ENCODE measurements around the gene LRRC32.

Gene LRRC32

GRCh38 chr11:76703707-76704106 is 33.2 kb upstream of the LRRC32 start:
- Histone ChIP-seq H3K36me3 (no peaks in the 10 kb centered on the region), H3K4me1 (ENCODE audit: control insufficient read depth in 1 of 2, insufficient read depth in 1 of 2, low read depth in 1 of 2, low read length in 1 of 2) (no peaks in the 10 kb centered on the region), H3K27ac (no peak overlapping the region), H3K9me3 (no peaks in the 10 kb centered on the region), H3K4me3 (ENCODE audit: low read depth in 1 of 2, low read length in 1 of 2) (no peak overlapping the region), H3K27me3 (peaks cover 23% of the 10 kb centered on the region)
- TF ChIP-seq, protein P1, sequence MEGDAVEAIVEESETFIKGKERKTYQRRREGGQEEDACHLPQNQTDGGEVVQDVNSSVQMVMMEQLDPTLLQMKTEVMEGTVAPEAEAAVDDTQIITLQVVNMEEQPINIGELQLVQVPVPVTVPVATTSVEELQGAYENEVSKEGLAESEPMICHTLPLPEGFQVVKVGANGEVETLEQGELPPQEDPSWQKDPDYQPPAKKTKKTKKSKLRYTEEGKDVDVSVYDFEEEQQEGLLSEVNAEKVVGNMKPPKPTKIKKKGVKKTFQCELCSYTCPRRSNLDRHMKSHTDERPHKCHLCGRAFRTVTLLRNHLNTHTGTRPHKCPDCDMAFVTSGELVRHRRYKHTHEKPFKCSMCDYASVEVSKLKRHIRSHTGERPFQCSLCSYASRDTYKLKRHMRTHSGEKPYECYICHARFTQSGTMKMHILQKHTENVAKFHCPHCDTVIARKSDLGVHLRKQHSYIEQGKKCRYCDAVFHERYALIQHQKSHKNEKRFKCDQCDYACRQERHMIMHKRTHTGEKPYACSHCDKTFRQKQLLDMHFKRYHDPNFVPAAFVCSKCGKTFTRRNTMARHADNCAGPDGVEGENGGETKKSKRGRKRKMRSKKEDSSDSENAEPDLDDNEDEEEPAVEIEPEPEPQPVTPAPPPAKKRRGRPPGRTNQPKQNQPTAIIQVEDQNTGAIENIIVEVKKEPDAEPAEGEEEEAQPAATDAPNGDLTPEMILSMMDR (IDR thresholded peaks at IDR 0.05), result no peak

- Histone ChIP-seq H3K36me3 (no peaks in the 10 kb centered on the region), H3K27me3 (peaks cover 23% of the 10 kb centered on the region), H3K4me1 (ENCODE audit: control insufficient read depth in 1 of 2, insufficient read depth in 1 of 2, low read depth in 1 of 2, low read length in 1 of 2) (no peaks in the 10 kb centered on the region), H3K27ac (no peak overlapping the region), H3K9me3 (no peaks in the 10 kb centered on the region), H3K4me3 (ENCODE audit: low read depth in 1 of 2, low read length in 1 of 2) (no peak overlapping the region)
- TF ChIP-seq, protein P1 (IDR thresholded peaks at IDR 0.05), result no peak
Observed at GRCh38 chr11:76702336-76703128, 32.0 kb upstream of the LRRC32 start.

DNA sequence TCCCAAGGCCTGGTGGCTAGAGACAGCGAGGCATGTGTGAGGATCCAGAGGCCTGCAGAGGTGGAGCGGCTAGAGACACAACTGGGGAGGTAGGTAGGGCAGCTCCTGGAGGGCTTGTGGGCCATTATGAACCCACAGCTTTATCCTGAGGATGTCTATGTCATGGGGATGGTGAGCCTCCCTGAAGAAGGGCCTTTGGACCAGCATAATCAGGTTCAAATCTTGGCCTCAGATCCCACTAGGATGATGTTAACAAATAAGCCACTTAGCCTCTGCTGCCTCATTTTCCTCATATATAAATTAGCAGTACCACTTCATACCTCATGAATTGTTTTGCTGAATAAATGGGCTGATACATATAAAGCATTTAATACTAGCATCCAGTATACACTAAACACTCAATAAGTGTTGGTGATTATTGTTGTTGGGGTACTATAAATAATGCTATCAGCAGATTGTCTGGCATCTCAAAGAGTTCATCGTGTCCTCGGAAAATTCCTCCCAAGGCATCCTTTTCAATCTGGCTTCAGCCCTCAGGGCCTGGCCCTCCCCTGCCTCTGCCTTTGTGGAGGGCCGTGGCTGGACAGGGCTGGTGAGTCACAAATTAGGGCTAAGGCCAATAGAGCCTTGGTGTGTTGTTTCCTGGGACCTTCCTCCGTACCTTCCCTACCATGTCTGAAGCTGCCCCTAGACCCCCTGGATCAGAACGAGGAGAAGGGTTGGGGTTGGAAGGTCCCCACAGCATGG is 30.9 kb upstream of the LRRC32 start:
- H3K9me3 ChIP-seq, result no peaks in the 10 kb centered on the region
- peaks cover 23% of the 10 kb centered on the region for H3K27me3 ChIP-seq
- no peak overlapping the region for H3K4me3 ChIP-seq (ENCODE audit: low read depth in 1 of 2, low read length in 1 of 2)
- TF ChIP-seq, protein P1 (IDR thresholded peaks at IDR 0.05), result no peak
- H3K36me3 ChIP-seq, result no peaks in the 10 kb centered on the region
- H3K4me1 ChIP-seq (ENCODE audit: control insufficient read depth in 1 of 2, insufficient read depth in 1 of 2, low read depth in 1 of 2, low read length in 1 of 2), result no peaks in the 10 kb centered on the region
- H3K27ac ChIP-seq, result no peak overlapping the region

DNA sequence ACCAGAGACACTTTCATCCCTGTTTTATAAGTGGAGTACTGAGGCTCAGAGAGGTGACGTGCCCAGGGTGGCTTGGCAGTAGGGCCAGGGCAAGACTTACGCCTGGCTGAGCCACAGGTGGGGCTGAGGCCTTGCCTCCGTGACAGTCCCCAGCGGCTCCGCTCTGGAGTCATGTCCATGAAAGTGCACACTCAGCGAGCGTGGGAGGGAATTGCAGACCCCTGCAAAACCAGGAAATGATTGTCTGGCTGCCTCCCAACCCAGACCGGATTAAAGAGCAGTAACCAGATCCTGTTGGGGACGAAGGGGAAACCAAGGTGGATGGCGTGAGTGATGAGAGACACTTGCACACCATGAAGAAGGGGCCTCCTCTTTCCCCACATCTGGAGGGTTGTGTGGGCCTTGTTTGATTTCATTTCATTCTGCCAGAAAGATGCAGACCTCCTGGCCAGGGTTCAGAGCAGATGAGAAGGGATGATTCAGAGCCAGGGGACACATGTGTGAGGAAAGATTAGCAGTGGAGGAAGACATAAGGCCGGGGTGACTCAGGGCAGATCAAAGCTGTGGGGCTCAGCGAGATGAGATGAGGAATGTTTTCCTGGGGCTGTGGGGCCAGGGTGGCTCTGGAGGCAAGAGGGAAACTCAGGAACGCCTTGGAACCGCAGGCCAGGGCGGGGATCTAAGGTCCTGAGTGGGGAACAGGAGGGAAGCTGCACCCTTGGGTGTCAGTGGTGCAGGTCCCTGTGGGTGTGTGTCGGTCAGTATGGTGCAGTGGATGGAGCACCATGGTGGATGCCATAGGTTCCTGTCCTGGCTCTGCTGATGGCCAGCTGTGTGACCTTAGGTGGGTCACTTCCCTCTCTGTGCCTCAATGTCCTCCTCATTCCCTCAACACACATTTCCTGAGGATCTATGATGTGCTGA is 29.9 kb upstream of the LRRC32 start:
- Histone ChIP-seq H3K27ac (no peak overlapping the region), H3K9me3 (no peaks in the 10 kb centered on the region), H3K4me1 (ENCODE audit: control insufficient read depth in 1 of 2, insufficient read depth in 1 of 2, low read depth in 1 of 2, low read length in 1 of 2) (no peaks in the 10 kb centered on the region), H3K4me3 (ENCODE audit: low read depth in 1 of 2, low read length in 1 of 2) (no peak overlapping the region), H3K27me3 (peaks cover 23% of the 10 kb centered on the region), H3K36me3 (no peaks in the 10 kb centered on the region)
- TF ChIP-seq, protein P1 (IDR thresholded peaks at IDR 0.05), result no peak

GRCh38 chr11:76699451-76700091 is 29.0 kb upstream of the LRRC32 start:
- Histone ChIP-seq H3K27me3 (peaks cover 23% of the 10 kb centered on the region), H3K27ac (no peak overlapping the region), H3K9me3 (no peaks in the 10 kb centered on the region), H3K4me1 (ENCODE audit: control insufficient read depth in 1 of 2, insufficient read depth in 1 of 2, low read depth in 1 of 2, low read length in 1 of 2) (no peaks in the 10 kb centered on the region), H3K36me3 (no peaks in the 10 kb centered on the region), H3K4me3 (ENCODE audit: low read depth in 1 of 2, low read length in 1 of 2) (no peak overlapping the region)
- TF ChIP-seq, protein P1 (IDR thresholded peaks at IDR 0.05), result no peak

All from neutrophil (primary cell).